Hepatocyte (in vitro differentiated cells): ENCODE data around the gene TESK1.

Experiments
- EZH2 ChIP-seq: fragments of 200-600 bp; sonication (generic); IDR thresholded peaks from 2 replicates; pipeline ENCODE4 v1.6.1; 2016; ENCODE audit warnings: antibody characterized with exemption, mild to moderate bottlenecking, borderline replicate concordance
- EZH2phosphoT487 ChIP-seq: fragments of 200-600 bp; sonication (generic); IDR thresholded peaks from one replicate; pipeline ENCODE4 v1.6.1; 2018; ENCODE audit warnings: antibody characterized with exemption, mild to moderate bottlenecking, low read depth, moderate library complexity; ENCODE audit not compliant: unreplicated experiment, severe bottlenecking
- TF ChIP-seq, protein P1 (sequence below): fragments of 200-600 bp; sonication (generic); IDR thresholded peaks from 2 replicates; pipeline ENCODE4 v1.5.1; 2016; ENCODE audit warnings: antibody characterized with exemption, mild to moderate bottlenecking; ENCODE audit not compliant: poor library complexity

- TF ChIP-seq, protein P1, sequence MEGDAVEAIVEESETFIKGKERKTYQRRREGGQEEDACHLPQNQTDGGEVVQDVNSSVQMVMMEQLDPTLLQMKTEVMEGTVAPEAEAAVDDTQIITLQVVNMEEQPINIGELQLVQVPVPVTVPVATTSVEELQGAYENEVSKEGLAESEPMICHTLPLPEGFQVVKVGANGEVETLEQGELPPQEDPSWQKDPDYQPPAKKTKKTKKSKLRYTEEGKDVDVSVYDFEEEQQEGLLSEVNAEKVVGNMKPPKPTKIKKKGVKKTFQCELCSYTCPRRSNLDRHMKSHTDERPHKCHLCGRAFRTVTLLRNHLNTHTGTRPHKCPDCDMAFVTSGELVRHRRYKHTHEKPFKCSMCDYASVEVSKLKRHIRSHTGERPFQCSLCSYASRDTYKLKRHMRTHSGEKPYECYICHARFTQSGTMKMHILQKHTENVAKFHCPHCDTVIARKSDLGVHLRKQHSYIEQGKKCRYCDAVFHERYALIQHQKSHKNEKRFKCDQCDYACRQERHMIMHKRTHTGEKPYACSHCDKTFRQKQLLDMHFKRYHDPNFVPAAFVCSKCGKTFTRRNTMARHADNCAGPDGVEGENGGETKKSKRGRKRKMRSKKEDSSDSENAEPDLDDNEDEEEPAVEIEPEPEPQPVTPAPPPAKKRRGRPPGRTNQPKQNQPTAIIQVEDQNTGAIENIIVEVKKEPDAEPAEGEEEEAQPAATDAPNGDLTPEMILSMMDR, result no peak
- no peak for TF ChIP-seq EZH2
- TF ChIP-seq EZH2phosphoT487, result no peak
Measured at GRCh38 chr9:35658968-35659220, 53.8 kb downstream of the TESK1 start.
